GM19099 (cell line): ENCODE measurements around the gene SMIM22.

Experiments
- POLR2A ChIP-seq: IDR thresholded peaks from 3 replicates; pipeline ENCODE4 v1.6.1; 2011; ENCODE audit warnings: low read depth; ENCODE audit not compliant: insufficient read length; ENCODE audit errors: extremely low read depth

The SMIM22 gene, protein sequence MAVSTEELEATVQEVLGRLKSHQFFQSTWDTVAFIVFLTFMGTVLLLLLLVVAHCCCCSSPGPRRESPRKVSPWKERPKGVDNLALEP

DNA sequence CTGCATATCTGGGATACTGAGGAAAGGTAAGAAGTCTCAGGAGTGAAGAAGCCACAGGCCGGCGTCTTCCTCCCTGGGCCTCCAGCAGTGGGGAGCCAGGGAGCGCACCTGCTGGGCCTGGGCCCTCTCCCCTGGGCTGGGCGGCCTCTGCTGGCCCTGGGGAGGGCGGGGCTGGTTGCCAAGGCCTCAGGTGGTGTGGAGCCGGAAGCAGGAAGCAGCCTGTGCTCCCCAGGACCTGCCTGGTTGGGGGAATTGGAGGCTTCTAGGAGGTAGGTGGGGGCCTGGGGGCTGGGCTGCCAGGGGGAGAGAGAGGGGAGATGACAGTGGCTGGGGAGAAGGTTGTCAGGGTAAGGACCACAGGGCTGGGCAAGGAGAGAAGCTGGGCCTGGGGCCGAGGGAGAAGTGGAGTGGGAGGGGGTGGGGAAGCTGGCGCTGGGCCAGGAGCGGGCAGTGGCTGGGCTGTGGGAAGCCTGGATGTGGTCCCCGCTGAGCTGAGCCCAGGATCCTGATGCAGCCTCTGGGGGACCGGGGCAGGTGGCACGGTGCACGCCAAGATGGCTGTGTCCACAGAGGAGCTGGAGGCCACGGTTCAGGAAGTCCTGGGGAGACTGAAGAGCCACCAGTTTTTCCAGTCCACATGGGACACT, at the start of gene SMIM22:
SMIM22 (plus strand) TSS at position 189 of the 647 bp plus-strand sequence; CDS start at position 555, 366 bp downstream.
- TF ChIP-seq POLR2A: no peak

DNA sequence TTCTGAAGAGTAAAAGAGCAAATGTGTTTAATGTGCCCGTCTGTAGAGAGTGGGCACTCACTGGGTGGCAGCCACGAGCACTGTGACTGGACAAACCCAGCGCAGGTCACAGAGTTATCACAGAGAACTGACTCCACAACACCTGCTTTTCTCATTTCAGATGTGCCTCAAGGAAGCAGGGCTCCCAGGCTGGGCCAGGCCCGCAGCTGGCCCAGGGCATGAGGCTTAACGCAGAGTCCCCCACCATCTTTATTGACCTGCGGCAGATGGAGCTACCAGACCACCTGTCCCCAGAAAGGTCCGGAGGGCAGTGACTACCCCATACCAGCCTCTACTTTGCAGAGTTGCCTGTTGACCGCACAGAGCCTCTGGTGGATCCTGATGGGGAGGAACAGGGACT, 49.0 kb upstream of the SMIM22 start:
- TF ChIP-seq POLR2A: no peak

DNA sequence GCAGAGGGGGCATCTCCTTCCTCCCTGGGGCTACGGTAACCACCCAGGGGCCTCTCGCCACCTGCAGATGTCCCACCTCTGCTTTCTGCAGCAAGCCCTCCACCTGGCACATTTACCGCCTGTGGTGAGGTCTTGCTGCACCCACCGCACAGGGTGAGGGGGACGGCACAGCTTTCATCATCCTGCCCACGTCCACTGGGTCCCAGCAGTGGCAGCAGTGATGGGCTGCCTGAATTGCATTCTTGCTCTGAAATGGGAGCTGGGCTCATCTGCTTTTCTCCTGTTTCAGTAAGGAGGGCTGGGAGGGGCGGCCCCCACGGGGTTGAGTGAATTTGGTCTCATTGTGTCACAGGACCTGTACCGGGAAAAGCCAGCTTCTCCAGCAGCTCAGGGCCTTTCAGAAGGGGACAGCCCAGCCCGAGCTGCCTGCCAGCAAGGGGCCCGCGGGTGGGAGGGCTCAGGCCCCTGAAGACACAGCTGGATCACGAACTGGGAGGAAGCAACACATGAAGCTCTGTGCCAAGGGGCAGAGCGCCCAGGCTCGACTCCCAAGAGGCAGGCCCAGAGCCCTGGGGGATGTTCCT, 48.1 kb upstream of the SMIM22 start:
- TF ChIP-seq POLR2A: no peak

DNA sequence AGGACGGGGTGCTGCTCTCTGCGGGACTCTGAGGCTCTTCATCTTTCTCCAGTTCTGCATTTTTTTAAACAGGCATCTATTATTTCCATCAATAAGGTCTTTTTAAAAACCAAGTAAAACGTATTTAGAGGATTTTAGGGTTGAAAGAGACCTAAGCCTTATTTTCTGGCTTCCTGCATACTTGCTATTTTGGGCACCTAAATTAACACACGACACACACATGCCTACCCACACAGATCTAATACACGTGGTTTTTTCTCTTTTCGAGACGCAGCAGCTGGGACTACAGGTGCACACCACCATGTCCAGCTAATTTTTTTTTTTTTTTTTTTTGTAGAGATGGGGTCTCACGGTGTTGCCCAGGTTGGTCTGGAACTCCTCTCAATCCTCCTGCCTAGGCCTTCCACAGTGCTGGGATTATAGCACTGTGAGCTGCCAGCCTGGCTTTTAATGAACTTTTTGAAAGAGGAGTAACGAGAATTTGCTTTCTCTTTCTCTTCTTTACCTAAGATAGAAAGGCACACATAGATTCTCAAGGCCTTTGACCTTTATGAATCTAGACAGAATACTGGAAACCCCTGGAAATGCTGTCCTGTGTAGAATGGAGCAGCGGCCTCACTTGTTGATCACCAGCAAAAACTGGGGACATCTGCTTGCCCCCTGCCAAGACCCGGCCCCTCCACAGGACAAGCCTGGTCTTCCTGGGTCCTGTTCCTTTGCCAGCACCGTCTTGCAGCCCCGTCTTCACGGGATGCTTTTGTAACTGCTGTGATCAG, 47.1 kb upstream of the SMIM22 start:
- TF ChIP-seq POLR2A: no peak

DNA sequence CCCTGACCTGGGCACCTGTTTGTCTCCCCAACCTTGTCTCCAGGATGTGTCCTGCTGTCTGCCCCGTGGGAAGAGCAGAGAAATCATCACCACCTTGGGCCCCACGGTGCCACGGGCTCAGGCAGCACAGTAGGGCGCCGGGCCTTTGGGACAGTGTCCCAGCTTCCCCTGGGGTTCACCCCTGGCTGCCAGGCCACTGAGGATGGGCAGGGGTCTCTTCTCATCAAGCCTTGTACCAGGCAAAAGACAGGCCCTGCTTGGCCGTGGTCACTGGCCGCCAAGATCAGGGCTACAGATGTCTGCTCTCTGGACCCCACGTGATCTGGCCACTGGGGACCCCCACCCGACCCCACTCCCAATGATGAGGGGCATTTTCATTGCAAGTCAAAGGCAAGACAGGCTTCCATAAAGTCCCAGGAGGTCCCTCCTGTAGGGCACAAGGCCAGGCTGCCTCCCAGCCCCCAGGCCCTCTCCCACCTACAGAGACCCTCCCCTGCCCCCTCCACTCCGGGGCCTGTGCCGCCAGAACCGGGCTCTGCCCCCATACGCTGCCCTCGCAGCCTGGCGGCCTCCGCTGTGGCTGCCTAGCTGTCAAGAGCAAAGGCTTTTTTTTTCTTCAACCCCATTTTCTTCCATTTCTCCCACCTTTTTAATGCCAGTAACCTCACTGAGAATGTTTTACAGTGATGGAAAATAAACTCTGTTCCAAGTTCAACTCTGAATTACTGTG, 46.3 kb upstream of the SMIM22 start:
- no peak for TF ChIP-seq POLR2A

DNA sequence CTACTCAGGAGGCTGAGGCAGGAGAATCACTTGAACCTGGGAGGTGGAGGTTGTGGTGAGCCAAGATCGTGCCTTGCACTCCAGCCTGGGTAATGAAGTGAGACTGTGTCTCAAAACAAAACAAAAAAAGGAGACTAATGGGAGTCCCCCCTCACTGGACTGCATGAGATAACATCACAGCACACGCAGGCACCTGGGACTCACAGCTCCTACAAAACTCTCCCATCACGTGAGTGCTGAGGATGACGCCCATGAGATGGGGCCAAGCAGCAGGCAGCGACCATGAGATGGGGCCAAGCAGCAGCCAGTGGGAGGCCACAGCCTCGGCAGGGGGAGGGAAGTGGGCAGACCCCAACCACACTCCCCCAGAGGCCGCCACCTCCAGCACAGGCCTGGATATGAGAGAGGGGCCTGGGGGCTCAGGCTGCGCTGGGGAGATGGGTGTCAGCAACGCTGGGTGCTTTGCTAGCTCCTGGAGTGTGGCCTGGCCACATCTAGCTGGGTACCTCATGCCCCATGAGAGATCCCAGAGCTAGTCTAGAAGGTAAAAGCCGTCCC, 45.4 kb upstream of the SMIM22 start:
- no peak for TF ChIP-seq POLR2A

DNA sequence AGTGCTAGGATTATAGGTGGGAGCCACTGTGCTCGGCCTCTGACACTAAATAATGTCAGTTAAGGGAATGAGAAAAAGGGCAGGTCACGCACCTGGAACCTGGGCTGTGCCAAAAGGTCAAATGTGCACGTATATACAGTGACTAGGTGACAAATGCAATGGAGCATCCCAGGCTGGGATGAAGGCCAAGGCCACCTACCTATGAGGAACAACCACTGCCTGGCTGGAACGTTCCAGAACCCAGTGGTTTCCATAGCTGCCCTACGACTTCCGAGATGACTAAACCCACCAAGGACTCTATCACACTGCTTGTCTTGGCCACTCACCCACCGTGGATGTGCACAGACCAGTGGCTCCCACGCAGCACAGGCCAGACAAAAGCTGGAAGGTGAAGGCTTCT, 44.3 kb upstream of the SMIM22 start:
- no peak for TF ChIP-seq POLR2A

DNA sequence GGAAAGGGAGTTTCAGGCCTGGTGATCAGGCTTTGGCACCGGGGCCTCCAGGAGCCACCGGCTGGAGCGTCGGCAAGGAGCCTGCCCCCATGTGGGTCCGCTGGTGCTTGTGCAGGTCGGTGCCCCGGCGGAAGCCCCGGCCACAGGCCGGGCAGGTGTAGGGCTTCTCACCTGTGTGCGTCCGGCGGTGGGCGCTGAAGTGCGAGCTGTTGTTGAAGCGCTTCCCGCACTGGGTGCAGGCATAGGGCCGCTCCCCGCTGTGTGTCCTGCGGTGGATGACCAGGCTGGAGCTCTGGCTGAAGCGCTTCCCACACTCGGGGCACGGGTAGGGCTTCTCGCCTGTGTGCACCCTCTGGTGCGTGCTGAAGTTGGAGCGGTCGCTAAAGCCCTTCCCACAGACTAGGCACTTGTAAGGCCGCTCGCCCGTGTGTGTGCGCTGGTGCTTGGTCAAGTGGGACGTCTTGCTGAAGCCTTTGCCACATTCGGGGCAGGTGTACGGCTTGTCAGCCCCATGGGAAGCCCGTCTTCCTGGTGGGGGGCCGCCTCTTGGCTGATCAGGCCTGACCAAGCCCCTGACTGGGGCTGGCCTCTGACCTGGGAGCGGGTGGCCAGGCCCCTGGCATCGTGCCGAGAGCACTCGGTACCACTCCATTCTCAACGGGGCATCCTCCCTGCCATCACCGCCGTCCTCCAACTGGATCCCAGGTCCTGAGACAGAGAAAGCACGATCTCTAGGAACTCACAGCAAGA, 42.6 kb upstream of the SMIM22 start:
- no peak for TF ChIP-seq POLR2A

DNA sequence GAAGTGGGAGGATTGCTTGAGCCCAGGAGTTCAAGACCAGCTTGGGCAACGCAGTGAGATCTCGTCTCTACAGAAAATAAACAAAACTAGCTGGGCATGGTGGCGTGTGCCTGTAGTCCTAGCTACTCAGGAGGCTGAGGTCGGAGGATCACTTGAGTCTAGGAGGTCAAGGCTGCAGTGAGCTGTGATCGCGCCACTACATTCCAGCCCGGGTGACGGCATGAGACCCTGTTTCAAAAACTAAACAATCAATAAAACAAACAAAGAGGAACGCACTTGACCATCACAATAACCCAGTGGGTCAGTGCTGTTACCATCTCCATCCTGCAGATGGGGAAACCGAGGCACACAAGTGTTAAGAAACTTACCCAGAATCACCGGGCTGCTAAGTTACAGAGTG, 41.9 kb upstream of the SMIM22 start:
- TF ChIP-seq POLR2A: no peak

DNA sequence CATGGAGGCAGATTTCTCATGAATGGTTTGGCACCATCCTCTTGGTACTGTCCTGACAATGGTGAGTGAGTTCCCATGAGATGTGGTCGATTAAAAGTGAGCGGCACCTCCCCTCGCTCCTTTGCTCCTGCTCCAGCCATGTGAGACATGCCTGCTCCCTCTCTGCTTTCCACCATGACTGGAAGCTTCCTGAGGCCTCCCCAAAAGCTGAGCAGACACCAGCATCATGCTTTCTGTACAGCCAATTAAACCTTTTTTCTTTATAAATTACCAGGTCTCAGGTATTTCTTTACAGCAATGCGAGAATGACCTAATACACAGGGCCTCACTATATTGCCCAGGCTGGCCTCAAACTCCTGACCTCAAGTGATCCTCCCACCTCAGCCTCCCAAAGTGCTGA, 40.3 kb upstream of the SMIM22 start:
- TF ChIP-seq POLR2A: no peak

DNA sequence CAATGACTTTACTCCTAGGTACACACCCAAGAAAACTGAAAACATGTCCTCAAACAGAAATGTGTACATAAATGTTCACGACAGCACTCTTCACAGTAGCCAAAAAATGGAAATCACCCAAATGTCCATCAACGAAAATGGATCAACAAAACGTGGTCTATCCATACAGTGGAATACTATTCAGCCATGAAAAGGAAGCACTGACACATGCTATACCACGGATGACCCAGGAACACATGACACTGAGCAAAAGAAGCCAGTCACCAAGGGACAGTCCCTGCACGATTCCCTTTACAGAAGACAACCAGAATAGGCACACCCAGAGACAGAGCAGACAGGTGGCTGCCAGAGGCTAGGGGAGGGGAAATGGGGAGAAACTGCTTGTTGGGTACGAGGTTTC, 39.5 kb upstream of the SMIM22 start:
- TF ChIP-seq POLR2A: no peak

DNA sequence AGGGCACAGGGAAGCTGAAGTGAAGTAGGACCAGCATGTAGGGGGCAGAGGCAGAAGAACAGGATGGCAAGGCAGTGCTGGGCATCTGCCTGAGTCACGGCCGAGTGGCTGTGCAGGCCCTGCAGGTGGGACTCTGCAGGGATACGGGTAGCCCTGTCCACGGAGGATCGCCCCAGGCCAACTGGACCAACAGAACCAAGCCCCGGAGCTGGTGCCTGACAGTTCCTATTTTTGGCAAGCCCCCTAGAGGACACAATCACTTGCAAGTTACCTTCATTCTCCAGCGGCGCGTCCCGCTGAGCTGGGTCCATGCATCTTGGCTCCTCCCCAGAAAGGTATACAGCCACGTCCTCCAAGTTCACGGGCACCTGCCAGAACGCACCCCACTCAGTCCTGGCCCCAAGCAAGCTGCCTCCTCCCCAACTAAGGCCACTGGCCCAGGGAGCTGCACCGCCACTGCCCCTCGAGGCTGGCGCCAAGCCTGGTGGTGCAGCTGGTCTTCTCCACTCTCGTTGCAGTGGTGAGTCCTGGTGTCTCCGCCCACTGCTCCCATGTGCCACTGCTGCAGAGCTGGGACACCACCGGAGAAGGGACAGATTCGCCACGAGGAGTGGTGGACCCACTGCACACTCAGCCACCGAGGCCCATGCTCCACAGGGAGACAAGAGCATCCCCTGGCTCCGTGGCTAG, 34.8 kb upstream of the SMIM22 start:
- no peak for TF ChIP-seq POLR2A

DNA sequence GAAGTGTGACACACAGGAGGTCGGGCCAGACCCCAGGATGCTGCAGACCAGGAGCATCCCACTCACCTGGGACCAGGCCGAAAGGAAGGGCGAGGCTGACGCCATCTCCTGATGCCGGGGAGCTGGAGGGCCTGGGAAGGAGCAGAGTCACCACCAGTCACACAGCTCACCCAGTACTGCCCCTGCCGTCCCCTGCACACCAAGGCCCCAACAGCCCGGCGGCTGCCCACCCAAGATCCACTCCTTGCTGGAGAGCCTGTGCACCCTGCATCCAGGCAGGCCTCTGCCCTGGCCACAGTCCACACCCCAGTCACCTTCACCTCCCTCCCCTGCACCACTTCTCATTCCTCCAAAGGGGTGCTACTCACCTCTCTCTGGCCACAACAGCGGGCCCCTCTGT, 33.0 kb upstream of the SMIM22 start:
- no peak for TF ChIP-seq POLR2A

DNA sequence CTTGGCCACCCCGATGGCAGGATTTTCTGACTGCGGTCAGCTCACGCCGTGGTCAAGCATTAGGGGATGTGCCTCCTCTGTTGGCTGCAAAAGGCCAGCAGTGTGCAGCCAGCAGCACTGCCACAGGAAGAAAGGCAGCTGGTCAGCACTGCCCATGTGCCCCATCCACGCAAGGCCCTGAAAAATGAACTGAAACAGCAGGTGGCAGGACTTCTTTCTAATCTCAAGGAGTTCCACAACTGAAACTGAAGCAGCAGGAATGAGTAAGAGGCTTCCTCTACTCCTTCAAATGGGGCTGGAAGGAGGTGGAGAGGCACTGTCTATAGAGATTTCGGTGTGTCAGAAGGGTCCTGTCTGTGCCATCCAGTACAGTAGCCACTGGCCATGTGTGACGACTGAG, 31.4 kb upstream of the SMIM22 start:
- TF ChIP-seq POLR2A: no peak
